K562 (cell line): ENCODE data around the gene CLGN. TPM values are rescaled to one million over a fixed set of nuclear protein-coding genes. Genes with fewer than 3 reads are reported as not detected.

Experiments used
- ATAC-seq: fragments of 200-7000 bp; cut with Tn5 transposase; 3 replicates; pipeline ENCODE4 v1.9.1; 2020; ENCODE audit warnings: moderate library complexity
- BruUV-seq: library from RNA; stranded (reverse); fragments of 400-500 nt; replicated peaks from 2 replicates; lab custom pipeline; 2021; lab: Mats Ljungman, UMichigan
- CTCF ChIA-PET: fragments of 300-600 bp; formaldehyde crosslinking; extraction: SDS; loops from one replicate; lab custom pipeline; 2021; ENCODE audit warnings: low intra/inter-chr PET ratio; lab: Yijun Ruan, JAX
- POLR2A ChIA-PET: fragments of 300-600, 350-650 bp; sonication (Branson Sonifier 250); formaldehyde crosslinking; extraction: SDS; loops from one replicate; lab custom pipeline; 2021; ENCODE audit warnings: antibody characterized with exemption, inconsistent platforms; lab: Yijun Ruan, JAX
- DNase-seq, 4 experiments: peaks; one replicate each; pipeline versions ENCODE4 v3.0.0 to v3.0.0-alpha.2; 2011 to 2018; ENCODE audit warnings: low spot score in 3 of 4, mixed read lengths in 3 of 4; ENCODE audit errors: extremely low read depth in 1 of 4
- FAIRE-seq: peaks from 2 replicates; lab custom pipeline; 2011; peaks lifted over from hg19 to GRCh38; lab: Jason Lieb, UNC
- H2AFZ ChIP-seq: 2 replicates; pipeline ENCODE4 v1.6.0; 2011; ENCODE audit warnings: low read depth, low read length, control low read depth, inconsistent platforms
- H3K27ac ChIP-seq: fragments of 200-600 bp; 3 replicates; pipeline ENCODE4 v1.8.0; 2011; ENCODE audit warnings: low read depth, mild to moderate bottlenecking, control low read depth, inconsistent platforms, low read length, moderate library complexity, mixed read lengths; ENCODE audit errors: extremely low read depth
- H3K27me3 ChIP-seq, 2 experiments: fragments of 300-600 bp in 1 of 2; 2 replicates in 1 of 2; 3 replicates in 1 of 2; pipeline versions ENCODE4 v1.6.0 to v1.8.0; 2011; ENCODE audit warnings: inconsistent platforms in 2 of 2, low read length in 2 of 2, mild to moderate bottlenecking in 1 of 2, mixed read lengths in 1 of 2, moderate library complexity in 1 of 2; ENCODE audit not compliant: control insufficient read depth in 2 of 2, insufficient read depth in 2 of 2
- H3K36me3 ChIP-seq: fragments of 300-600 bp; 3 replicates; pipeline ENCODE4 v1.8.0; 2011; ENCODE audit warnings: mild to moderate bottlenecking, low read length, inconsistent platforms; ENCODE audit not compliant: control insufficient read depth, insufficient read depth
- H3K4me1 ChIP-seq, 2 experiments: fragments of 200-600 bp in 1 of 2; replicated peaks in 1 of 2; 2 replicates in 1 of 2; 3 replicates in 1 of 2; pipeline versions ENCODE4 v1.5.1 to v1.8.0; 2011; ENCODE audit warnings: inconsistent platforms in 2 of 2, low read length in 2 of 2, mild to moderate bottlenecking in 1 of 2, mixed read lengths in 1 of 2, moderate library complexity in 1 of 2; ENCODE audit not compliant: control insufficient read depth in 2 of 2, insufficient read depth in 2 of 2
- H3K4me2 ChIP-seq: 2 replicates; pipeline ENCODE4 v1.6.1; 2011; ENCODE audit warnings: low read length, control low read depth, inconsistent platforms, mixed read lengths; ENCODE audit not compliant: insufficient read depth
- H3K4me3 ChIP-seq: fragments of 200-600 bp; sonication (generic), shearing (Covaris generic); 2 replicates; pipeline ENCODE4 v1.5.1; 2016; ENCODE audit warnings: control low read depth, inconsistent platforms
- H3K79me2 ChIP-seq: fragments of 200-600 bp; 3 replicates; pipeline ENCODE4 v1.8.0; 2011; ENCODE audit warnings: low read length, inconsistent platforms; ENCODE audit not compliant: control insufficient read depth, insufficient read depth
- H3K9ac ChIP-seq, 2 experiments: 2 replicates each; pipeline versions ENCODE4 v1.6.0 to v1.6.1; 2011; ENCODE audit warnings: low read depth in 2 of 2, low read length in 2 of 2, control low read depth in 1 of 2, inconsistent platforms in 1 of 2, mild to moderate bottlenecking in 1 of 2, mixed read lengths in 1 of 2; ENCODE audit not compliant: insufficient read depth in 1 of 2
- H3K9me1 ChIP-seq: one replicate; pipeline ENCODE4 v1.6.0; 2011; ENCODE audit warnings: inconsistent platforms, mild to moderate bottlenecking, low read length, moderate library complexity; ENCODE audit not compliant: control insufficient read depth, insufficient read depth
- H3K9me3 ChIP-seq: replicated peaks from 2 replicates; pipeline ENCODE4 v1.5.1; 2011; ENCODE audit warnings: low read depth, low read length, inconsistent platforms; ENCODE audit not compliant: control insufficient read depth, insufficient read depth
- H4K20me1 ChIP-seq: replicated peaks from 2 replicates; pipeline ENCODE4 v1.6.1; 2011; ENCODE audit warnings: low read length, inconsistent platforms, mixed read lengths; ENCODE audit not compliant: control insufficient read depth, insufficient read depth
- ATF4 ChIP-seq: fragments of 450-650 bp; formaldehyde crosslinking; IDR thresholded peaks from 2 replicates; pipeline ENCODE4 v1.4.0; 2022; ENCODE audit warnings: mild to moderate bottlenecking, moderate library complexity
- EGR1 ChIP-seq: fragments of 450-650 bp; conservative IDR thresholded peaks from 2 replicates; pipeline ENCODE4 v1.6.1; 2017; ENCODE audit warnings: mild to moderate bottlenecking
- HEY1 ChIP-seq: fragments of 250-450 bp; sonication (Bioruptor Pico); IDR thresholded peaks from 2 replicates; pipeline ENCODE4 v1.5.0; 2020; ENCODE audit warnings: mild to moderate bottlenecking, moderate library complexity, borderline replicate concordance
- NEUROD1 ChIP-seq: fragments of 150-350 bp; IDR thresholded peaks from 2 replicates; pipeline ENCODE4 v1.6.1; 2014; ENCODE audit warnings: borderline replicate concordance, low read length, low read depth; ENCODE audit not compliant: partially characterized antibody
- PHB ChIP-seq: fragments of 250-450 bp; sonication (Bioruptor Pico); IDR thresholded peaks from 2 replicates; pipeline ENCODE4 v1.5.0; 2021
- SRF ChIP-seq, 2 experiments: fragments of 250-450, 450-650 bp in 1 of 2; sonication (Bioruptor Pico) in 1 of 2; sonication (generic) in 1 of 2; formaldehyde crosslinking; IDR thresholded peaks; 2 replicates each; pipeline versions ENCODE4 v1.5.0 to v1.5.1; 2020 to 2022; ENCODE audit warnings: mild to moderate bottlenecking in 1 of 2, missing genetic modification reagents in 1 of 2
- TFE3 ChIP-seq: fragments of 450-650 bp; formaldehyde crosslinking; IDR thresholded peaks from 2 replicates; pipeline ENCODE4 v1.4.0; 2020; ENCODE audit warnings: mild to moderate bottlenecking, mixed read lengths
- in situ Hi-C: fragments of 300-500 bp; cut with MboI; formaldehyde crosslinking; loops from 4 replicates; pipeline ENCODE4 v1.15.0; 2018; ENCODE audit warnings: inconsistent platforms, mixed read lengths
- intact Hi-C: fragments of 100-400 bp; cut with micrococcal nuclease; formaldehyde crosslinking; loops from 2 replicates; pipeline ENCODE4 v1.14.2; 2022
- polyA plus RNA-seq, 8 experiments: library from polyadenylated mRNA; depleted of rRNA in 4 of 8; stranded (reverse) in 5 of 8; unstranded in 3 of 8; fragments of >200 nt; fragmentation: Nextera tagmentation in 2 of 8; fragmentation: Illumina TruSeq in 1 of 8; extraction: Ambion mirVana in 2 of 8; extraction: Trizol in 1 of 8; gene quantifications; 2 replicates each; pipeline versions ENCODE4 v1.2.1 to v1.2.3, GENCODE V29; 2011 to 2014; ENCODE audit warnings: inconsistent platforms in 1 of 8, missing spikeins in 1 of 8
- total RNA-seq, 7 experiments: library from RNA; depleted of rRNA in 6 of 7; stranded (reverse); fragments of >200 nt in 6 of 7; fragmentation: Illumina TruSeq in 2 of 7; extraction: Trizol in 2 of 7; gene quantifications; 2 replicates each; pipeline versions ENCODE4 v1.2.1 to v1.2.3, GENCODE V29; 2011 to 2021; ENCODE audit warnings: low replicate concordance in 1 of 7
- TF ChIP-seq, protein P1 (sequence below), 2 experiments: fragments of 450-650 bp in 1 of 2; IDR thresholded peaks; 2 replicates each; pipeline ENCODE4 v1.6.1; 2011 to 2017; ENCODE audit warnings: low read depth in 2 of 2, antibody characterized with exemption in 1 of 2, borderline replicate concordance in 1 of 2, low read length in 1 of 2, mild to moderate bottlenecking in 1 of 2, mixed read lengths in 1 of 2; ENCODE audit not compliant: control insufficient read depth in 1 of 2

The CLGN gene
- total and polyA plus RNA-seq, 9 of the 15 experiments (the other 6 are each of a cell fraction or from before 2014, with no cell fraction given): 0.22 to 3.6 (median 2.7) TPM

- in situ Hi-C loops (no loop called here), intact Hi-C loops (no loop called here)
- no peaks in the 10 kb centered on the region for H3K79me2 ChIP-seq
- no peak overlapping the region for H3K4me3 ChIP-seq
- no peak overlapping the region for H3K4me2 ChIP-seq
- H3K36me3 ChIP-seq: no peaks in the 10 kb centered on the region
- no peak for ATAC-seq
- no peaks in the 10 kb centered on the region for H4K20me1 ChIP-seq
- no peak for TF ChIP-seq SRF (CRISPR knock-in tag; IDR thresholded peaks at IDR 0.05)
- TF ChIP-seq TFE3 (CRISPR knock-in tag): no peak
- TF ChIP-seq, protein P1, sequence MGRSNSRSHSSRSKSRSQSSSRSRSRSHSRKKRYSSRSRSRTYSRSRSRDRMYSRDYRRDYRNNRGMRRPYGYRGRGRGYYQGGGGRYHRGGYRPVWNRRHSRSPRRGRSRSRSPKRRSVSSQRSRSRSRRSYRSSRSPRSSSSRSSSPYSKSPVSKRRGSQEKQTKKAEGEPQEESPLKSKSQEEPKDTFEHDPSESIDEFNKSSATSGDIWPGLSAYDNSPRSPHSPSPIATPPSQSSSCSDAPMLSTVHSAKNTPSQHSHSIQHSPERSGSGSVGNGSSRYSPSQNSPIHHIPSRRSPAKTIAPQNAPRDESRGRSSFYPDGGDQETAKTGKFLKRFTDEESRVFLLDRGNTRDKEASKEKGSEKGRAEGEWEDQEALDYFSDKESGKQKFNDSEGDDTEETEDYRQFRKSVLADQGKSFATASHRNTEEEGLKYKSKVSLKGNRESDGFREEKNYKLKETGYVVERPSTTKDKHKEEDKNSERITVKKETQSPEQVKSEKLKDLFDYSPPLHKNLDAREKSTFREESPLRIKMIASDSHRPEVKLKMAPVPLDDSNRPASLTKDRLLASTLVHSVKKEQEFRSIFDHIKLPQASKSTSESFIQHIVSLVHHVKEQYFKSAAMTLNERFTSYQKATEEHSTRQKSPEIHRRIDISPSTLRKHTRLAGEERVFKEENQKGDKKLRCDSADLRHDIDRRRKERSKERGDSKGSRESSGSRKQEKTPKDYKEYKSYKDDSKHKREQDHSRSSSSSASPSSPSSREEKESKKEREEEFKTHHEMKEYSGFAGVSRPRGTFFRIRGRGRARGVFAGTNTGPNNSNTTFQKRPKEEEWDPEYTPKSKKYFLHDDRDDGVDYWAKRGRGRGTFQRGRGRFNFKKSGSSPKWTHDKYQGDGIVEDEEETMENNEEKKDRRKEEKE (IDR thresholded peaks at IDR 0.05; ENCODE audit: borderline replicate concordance in 1 of 2, control insufficient read depth in 1 of 2, low read depth in 2 of 2, low read length in 1 of 2): no peak
- no peak for TF ChIP-seq EGR1
- no peak for TF ChIP-seq ATF4
- no peak for TF ChIP-seq NEUROD1
- no peak for TF ChIP-seq HEY1 (CRISPR knock-in tag)
- TF ChIP-seq PHB (CRISPR knock-in tag): no peak
- TF ChIP-seq, all 486 proteins: peak for 0
- H3K9me3 ChIP-seq: no peaks in the 10 kb centered on the region; the same call in 1 of the 2 replicates
- no peaks in the 10 kb centered on the region for H3K9me1 ChIP-seq
- DNase-seq (no peak), FAIRE-seq (no peak)
- POLR2A ChIA-PET: no interaction called here
- H3K4me1 ChIP-seq: peaks cover 4 to 13% of the 10 kb centered on the region in 2 experiments; a peak in 4 of 5 replicates
- H3K27ac ChIP-seq: no peak overlapping the region
- BruUV-seq: no TSS peak
- H3K27me3 ChIP-seq: no peaks in the 10 kb centered on the region
- H2AFZ ChIP-seq: no peak overlapping the region
- H3K9ac ChIP-seq: no peak overlapping the region
- CTCF ChIA-PET: no interaction called here
Measured at GRCh38 chr4:140423106-140423505, 4.3 kb downstream of the CLGN start.
